ENCODE results near the gene UFSP1. TPM values are rescaled to one million over a fixed set of nuclear protein-coding genes. Genes with fewer than 3 reads are reported as not detected.
A peak's percentile ranks its signal among the peaks of the same experiment; 100 is the strongest.
"Not testable (repeated sequence)": the region's sequence is repeated elsewhere in the genome, so short reads cannot be mapped to it uniquely, and the experiment has no call there.

The UFSP1 gene
- total RNA-seq: 0.94 TPM
- polyA plus RNA-seq: 1 to 10 TPM in 3 of 4 donors, under 1 TPM in 1; 0.39 to 4.8 (median 1.9) TPM

GRCh38 chr7:100888988-100889750 is at the start of gene UFSP1:
TSS of gene UFSP1 (minus strand) at chr7:100889715. CDS start at chr7:100889271, 444 bp downstream.
- Histone ChIP-seq H3K27me3 (ENCODE audit: control insufficient read depth, insufficient read depth, low read length) (peaks cover under 1% of the 10 kb centered on the region), H3K36me3 (ENCODE audit: control insufficient read depth, insufficient read depth, low read length) (peaks cover 31% of the 10 kb centered on the region), H3K4me1 (ENCODE audit: control insufficient read depth, insufficient read depth, low read length, poor library complexity, severe bottlenecking) (peaks cover 36% of the 10 kb centered on the region), H3K9me3 (ENCODE audit: control insufficient read depth in 2 of 2, low read length in 2 of 2) (no peaks in the 10 kb centered on the region), H3K27ac (ENCODE audit: insufficient read depth, low read length, poor library complexity, severe bottlenecking) (peak within 1 kb of the TSS; percentile 74), H3K4me3 (ENCODE audit: low read depth, low read length) (peak within 1 kb of the TSS; percentile 41)
- DNase-seq (no peak), ATAC-seq (ENCODE audit: low read depth in 2 of 2) (no peak)
- H3K27me3 Mint-ChIP-seq: peaks cover 37% of the 10 kb centered on the region
- H3K9me3 Mint-ChIP-seq: peaks cover 0 to 2% (median 0%) of the 10 kb centered on the region in 7 donors
- H3K36me3 Mint-ChIP-seq: peaks cover 37% of the 10 kb centered on the region
- peak within 1 kb of the TSS; percentile 96 to 97 (median 96) for H3K27ac Mint-ChIP-seq
- peaks cover 0 to 54% (median 31%) of the 10 kb centered on the region in 4 donors for H3K4me1 Mint-ChIP-seq
- peak within 1 kb of the TSS; percentile 86 to 94 (median 90) for H3K4me3 Mint-ChIP-seq

GRCh38 chr7:100936167-100936566 is 46.7 kb upstream of the UFSP1 start:
- H3K36me3 ChIP-seq (ENCODE audit: control insufficient read depth, insufficient read depth, low read length); H3K27me3 ChIP-seq (ENCODE audit: control insufficient read depth, insufficient read depth, low read length); ATAC-seq (ENCODE audit: low read depth in 2 of 2); H3K9me3 ChIP-seq (ENCODE audit: control insufficient read depth in 2 of 2, low read length in 2 of 2); H3K27ac ChIP-seq (ENCODE audit: insufficient read depth, low read length, poor library complexity, severe bottlenecking); DNase-seq; H3K27me3 Mint-ChIP-seq; H3K4me3 ChIP-seq (ENCODE audit: low read depth, low read length); H3K36me3 Mint-ChIP-seq; H3K27ac Mint-ChIP-seq; H3K4me1 ChIP-seq (ENCODE audit: control insufficient read depth, insufficient read depth, low read length, poor library complexity, severe bottlenecking); H3K4me3 Mint-ChIP-seq; H3K4me1 Mint-ChIP-seq: not testable (repeated sequence)
- peaks cover 0 to 21% (median 5%) of the 10 kb centered on the region in 7 donors for H3K9me3 Mint-ChIP-seq

- not testable (repeated sequence) for H3K27me3 ChIP-seq (ENCODE audit: control insufficient read depth, insufficient read depth, low read length); H3K4me3 Mint-ChIP-seq; H3K27ac ChIP-seq (ENCODE audit: insufficient read depth, low read length, poor library complexity, severe bottlenecking); H3K27ac Mint-ChIP-seq; H3K4me1 ChIP-seq (ENCODE audit: control insufficient read depth, insufficient read depth, low read length, poor library complexity, severe bottlenecking); H3K9me3 ChIP-seq (ENCODE audit: control insufficient read depth in 2 of 2, low read length in 2 of 2); H3K4me3 ChIP-seq (ENCODE audit: low read depth, low read length); H3K36me3 ChIP-seq (ENCODE audit: control insufficient read depth, insufficient read depth, low read length); H3K4me1 Mint-ChIP-seq; H3K27me3 Mint-ChIP-seq; ATAC-seq (ENCODE audit: low read depth in 2 of 2); DNase-seq; H3K36me3 Mint-ChIP-seq
- peaks cover 0 to 20% (median 5%) of the 10 kb centered on the region in 7 donors for H3K9me3 Mint-ChIP-seq
Observed at GRCh38 chr7:100935381-100935780, 45.9 kb upstream of the UFSP1 start.

- Mint-ChIP-seq H3K27ac (no peak overlapping the region), H3K4me1 (no peaks in the 10 kb centered on the region), H3K4me3 (no peak overlapping the region), H3K36me3 (no peaks in the 10 kb centered on the region), H3K9me3 (peaks cover 0 to 10% (median 3%) of the 10 kb centered on the region in 7 donors), H3K27me3 (no peaks in the 10 kb centered on the region)
- Histone ChIP-seq H3K27me3 (ENCODE audit: control insufficient read depth, insufficient read depth, low read length) (no peaks in the 10 kb centered on the region), H3K9me3 (ENCODE audit: control insufficient read depth in 2 of 2, low read length in 2 of 2) (peaks cover 0 to 3% of the 10 kb centered on the region in 2 experiments), H3K36me3 (ENCODE audit: control insufficient read depth, insufficient read depth, low read length) (no peaks in the 10 kb centered on the region), H3K4me1 (ENCODE audit: control insufficient read depth, insufficient read depth, low read length, poor library complexity, severe bottlenecking) (no peaks in the 10 kb centered on the region), H3K27ac (ENCODE audit: insufficient read depth, low read length, poor library complexity, severe bottlenecking) (no peak overlapping the region), H3K4me3 (ENCODE audit: low read depth, low read length) (no peak overlapping the region)
- no peak for DNase-seq
- no peak for ATAC-seq (ENCODE audit: low read depth in 2 of 2)
Observed at GRCh38 chr7:100933734-100934133, 44.2 kb upstream of the UFSP1 start.

GRCh38 chr7:100929808-100930174 is 40.3 kb upstream of the UFSP1 start:
- ATAC-seq (ENCODE audit: low read depth in 2 of 2): no peak
- Histone ChIP-seq H3K36me3 (ENCODE audit: control insufficient read depth, insufficient read depth, low read length) (no peaks in the 10 kb centered on the region), H3K27me3 (ENCODE audit: control insufficient read depth, insufficient read depth, low read length) (no peaks in the 10 kb centered on the region), H3K27ac (ENCODE audit: insufficient read depth, low read length, poor library complexity, severe bottlenecking) (no peak overlapping the region), H3K4me3 (ENCODE audit: low read depth, low read length) (no peak overlapping the region), H3K9me3 (ENCODE audit: control insufficient read depth in 2 of 2, low read length in 2 of 2) (peaks cover 0 to 3% of the 10 kb centered on the region in 2 experiments), H3K4me1 (ENCODE audit: control insufficient read depth, insufficient read depth, low read length, poor library complexity, severe bottlenecking) (no peaks in the 10 kb centered on the region)
- Mint-ChIP-seq H3K9me3 (peaks cover 0 to 10% (median 3%) of the 10 kb centered on the region in 7 donors), H3K4me1 (no peaks in the 10 kb centered on the region), H3K27me3 (no peaks in the 10 kb centered on the region), H3K4me3 (no peak overlapping the region), H3K36me3 (no peaks in the 10 kb centered on the region), H3K27ac (no peak overlapping the region)
- DNase-seq: no peak

GRCh38 chr7:100923616-100924015 is 34.1 kb upstream of the UFSP1 start:
- H3K9me3 Mint-ChIP-seq; H3K4me3 Mint-ChIP-seq; H3K9me3 ChIP-seq (ENCODE audit: control insufficient read depth in 2 of 2, low read length in 2 of 2); H3K27me3 ChIP-seq (ENCODE audit: control insufficient read depth, insufficient read depth, low read length); H3K27ac ChIP-seq (ENCODE audit: insufficient read depth, low read length, poor library complexity, severe bottlenecking); H3K4me3 ChIP-seq (ENCODE audit: low read depth, low read length); H3K4me1 ChIP-seq (ENCODE audit: control insufficient read depth, insufficient read depth, low read length, poor library complexity, severe bottlenecking); H3K27ac Mint-ChIP-seq; H3K4me1 Mint-ChIP-seq; H3K36me3 Mint-ChIP-seq; ATAC-seq (ENCODE audit: low read depth in 2 of 2); DNase-seq; H3K36me3 ChIP-seq (ENCODE audit: control insufficient read depth, insufficient read depth, low read length): not testable (repeated sequence)
- peaks cover 11% of the 10 kb centered on the region for H3K27me3 Mint-ChIP-seq

- Mint-ChIP-seq H3K9me3 (no peaks in the 10 kb centered on the region), H3K27ac (no peak overlapping the region), H3K36me3 (no peaks in the 10 kb centered on the region), H3K4me3 (no peak overlapping the region), H3K4me1 (peaks cover 0 to 3% (median 0%) of the 10 kb centered on the region in 4 donors), H3K27me3 (peaks cover 15% of the 10 kb centered on the region)
- no peak for ATAC-seq (ENCODE audit: low read depth in 2 of 2)
- Histone ChIP-seq H3K36me3 (ENCODE audit: control insufficient read depth, insufficient read depth, low read length) (no peaks in the 10 kb centered on the region), H3K4me1 (ENCODE audit: control insufficient read depth, insufficient read depth, low read length, poor library complexity, severe bottlenecking) (no peaks in the 10 kb centered on the region), H3K27me3 (ENCODE audit: control insufficient read depth, insufficient read depth, low read length) (no peaks in the 10 kb centered on the region), H3K27ac (ENCODE audit: insufficient read depth, low read length, poor library complexity, severe bottlenecking) (no peak overlapping the region), H3K4me3 (ENCODE audit: low read depth, low read length) (no peak overlapping the region), H3K9me3 (ENCODE audit: control insufficient read depth in 2 of 2, low read length in 2 of 2) (no peaks in the 10 kb centered on the region)
- DNase-seq: no peak
Observed at GRCh38 chr7:100921039-100921438, 31.5 kb upstream of the UFSP1 start.

All from CD4-positive, CD25-positive, alpha-beta regulatory T cell (primary cell).